ENCODE measurements around the gene THADA.

DNA sequence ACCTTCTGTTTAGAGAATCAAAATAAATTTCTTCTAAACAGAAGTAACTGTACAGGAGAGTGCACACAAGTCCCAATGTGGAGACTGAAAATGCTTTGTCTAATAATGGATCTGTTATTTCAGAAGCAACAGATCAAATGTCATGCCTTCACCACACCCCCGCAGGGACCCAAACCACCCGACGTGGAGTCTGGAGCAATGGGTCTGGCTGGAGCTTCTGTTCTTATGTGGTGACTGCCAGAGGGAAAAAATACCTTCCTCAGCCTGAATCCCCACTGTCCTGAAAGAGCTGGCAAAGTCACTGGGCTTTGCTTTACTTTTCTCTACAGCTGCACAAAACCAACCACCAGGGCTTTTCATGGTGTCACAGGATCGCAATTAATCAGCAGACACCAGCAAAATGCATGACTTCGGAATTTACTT, 250.4 kb downstream of the THADA start:
- TF ChIP-seq SETDB1 (IDR thresholded peaks at IDR 0.05; ENCODE audit: insufficient read length, low read length) (no peak), HOXA7 (CRISPR knock-in tag; IDR thresholded peaks at IDR 0.05; ENCODE audit: borderline replicate concordance) (no peak)
- TF ChIP-seq, protein P1, sequence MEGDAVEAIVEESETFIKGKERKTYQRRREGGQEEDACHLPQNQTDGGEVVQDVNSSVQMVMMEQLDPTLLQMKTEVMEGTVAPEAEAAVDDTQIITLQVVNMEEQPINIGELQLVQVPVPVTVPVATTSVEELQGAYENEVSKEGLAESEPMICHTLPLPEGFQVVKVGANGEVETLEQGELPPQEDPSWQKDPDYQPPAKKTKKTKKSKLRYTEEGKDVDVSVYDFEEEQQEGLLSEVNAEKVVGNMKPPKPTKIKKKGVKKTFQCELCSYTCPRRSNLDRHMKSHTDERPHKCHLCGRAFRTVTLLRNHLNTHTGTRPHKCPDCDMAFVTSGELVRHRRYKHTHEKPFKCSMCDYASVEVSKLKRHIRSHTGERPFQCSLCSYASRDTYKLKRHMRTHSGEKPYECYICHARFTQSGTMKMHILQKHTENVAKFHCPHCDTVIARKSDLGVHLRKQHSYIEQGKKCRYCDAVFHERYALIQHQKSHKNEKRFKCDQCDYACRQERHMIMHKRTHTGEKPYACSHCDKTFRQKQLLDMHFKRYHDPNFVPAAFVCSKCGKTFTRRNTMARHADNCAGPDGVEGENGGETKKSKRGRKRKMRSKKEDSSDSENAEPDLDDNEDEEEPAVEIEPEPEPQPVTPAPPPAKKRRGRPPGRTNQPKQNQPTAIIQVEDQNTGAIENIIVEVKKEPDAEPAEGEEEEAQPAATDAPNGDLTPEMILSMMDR (tag by site-specific recombination; IDR thresholded peaks at IDR 0.05): no peak

Measured in HEK293 (cell line).